IMR-90 (cell line): ENCODE measurements around the gene TMEM30A.

ENCODE experiments used
- BHLHE40 ChIP-seq: fragments of 150-350 bp; IDR thresholded peaks from 2 replicates; pipeline ENCODE4 v1.6.1; 2016; ENCODE audit warnings: mild to moderate bottlenecking, low read depth, low read length
- CHD1 ChIP-seq: IDR thresholded peaks from 2 replicates; pipeline ENCODE4 v1.6.1; 2012; ENCODE audit warnings: low read depth, low read length, improper control_type of control experiment
- FOS ChIP-seq: fragments of 150-350 bp; IDR thresholded peaks from 2 replicates; pipeline ENCODE4 v1.6.1; 2016; ENCODE audit warnings: low read depth, low read length
- MAFK ChIP-seq: IDR thresholded peaks from 2 replicates; pipeline ENCODE4 v1.6.1; 2012; ENCODE audit warnings: low read depth, low read length, improper control_type of control experiment
- MXI1 ChIP-seq: IDR thresholded peaks from 2 replicates; pipeline ENCODE4 v1.6.1; 2012; ENCODE audit warnings: low read depth, mild to moderate bottlenecking, low read length, moderate library complexity, borderline replicate concordance
- POLR2A ChIP-seq: IDR thresholded peaks from 2 replicates; pipeline ENCODE4 v1.6.1; 2012; ENCODE audit warnings: mild to moderate bottlenecking, low read depth, low read length
- RAD21 ChIP-seq: IDR thresholded peaks from 2 replicates; pipeline ENCODE4 v1.6.1; 2012; ENCODE audit warnings: low read length, improper control_type of control experiment
- RCOR1 ChIP-seq: IDR thresholded peaks from 2 replicates; pipeline ENCODE4 v1.6.1; 2012; ENCODE audit warnings: mild to moderate bottlenecking, low read length, improper control_type of control experiment; ENCODE audit not compliant: insufficient replicate concordance
- RFX5 ChIP-seq: IDR thresholded peaks from 2 replicates; pipeline ENCODE4 v1.8.0; 2012; ENCODE audit warnings: low read depth, mild to moderate bottlenecking, low read length, moderate library complexity
- SMC3 ChIP-seq: fragments of 150-350 bp; IDR thresholded peaks from 2 replicates; pipeline ENCODE4 v1.6.1; 2016; ENCODE audit warnings: low read depth, mild to moderate bottlenecking, antibody characterized with exemption, low read length, moderate library complexity
- TF ChIP-seq, protein P1 (sequence below): conservative IDR thresholded peaks from 2 replicates; pipeline ENCODE4 v1.5.1; 2012; ENCODE audit warnings: mild to moderate bottlenecking, low read depth, low read length, improper control_type of control experiment
- TF ChIP-seq, protein P2 (sequence below): fragments of 150-350 bp; IDR thresholded peaks from 2 replicates; pipeline ENCODE4 v1.6.1; 2017; ENCODE audit warnings: mild to moderate bottlenecking, antibody characterized with exemption, low read length, low read depth
- TF ChIP-seq, protein P3 (sequence below): fragments of 150-350 bp; IDR thresholded peaks from 2 replicates; pipeline ENCODE4 v1.6.1; 2016; ENCODE audit warnings: low read depth, mild to moderate bottlenecking, low read length, moderate library complexity, borderline replicate concordance

DNA sequence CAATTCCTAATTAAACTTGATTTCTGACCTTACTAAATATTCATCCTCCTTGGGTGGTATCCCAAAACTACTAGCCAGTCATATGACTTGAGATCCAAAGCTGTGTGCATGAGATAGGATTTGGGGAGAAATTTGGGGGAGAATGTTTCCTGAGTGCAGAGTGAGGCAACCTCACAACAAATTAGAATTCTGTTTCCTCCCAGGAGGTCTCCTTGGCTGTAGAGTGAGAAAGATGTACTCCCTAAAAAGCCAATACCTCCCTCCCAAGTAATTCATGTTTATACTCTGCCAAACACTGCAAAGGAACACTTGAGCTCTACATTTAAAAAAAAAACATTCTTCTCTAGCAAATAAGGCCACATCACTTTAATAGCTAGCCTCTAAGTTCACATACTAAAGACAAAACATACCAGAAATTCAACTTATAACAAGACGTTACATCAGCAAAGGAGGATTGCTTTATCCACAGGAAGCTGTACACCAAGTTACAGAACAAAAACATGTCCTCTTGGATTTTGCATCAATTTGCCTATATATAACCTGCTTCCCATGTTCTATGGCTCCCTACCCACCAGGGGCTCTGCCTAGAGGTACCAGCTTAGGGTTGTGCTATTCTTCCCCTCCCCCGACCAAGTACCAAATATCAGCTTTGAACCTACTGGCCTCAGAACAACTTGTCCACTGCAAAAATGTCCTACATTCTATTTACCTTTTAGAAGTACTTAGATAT lies 15.4 kb upstream of the TMEM30A start:
- TF ChIP-seq, protein P1, sequence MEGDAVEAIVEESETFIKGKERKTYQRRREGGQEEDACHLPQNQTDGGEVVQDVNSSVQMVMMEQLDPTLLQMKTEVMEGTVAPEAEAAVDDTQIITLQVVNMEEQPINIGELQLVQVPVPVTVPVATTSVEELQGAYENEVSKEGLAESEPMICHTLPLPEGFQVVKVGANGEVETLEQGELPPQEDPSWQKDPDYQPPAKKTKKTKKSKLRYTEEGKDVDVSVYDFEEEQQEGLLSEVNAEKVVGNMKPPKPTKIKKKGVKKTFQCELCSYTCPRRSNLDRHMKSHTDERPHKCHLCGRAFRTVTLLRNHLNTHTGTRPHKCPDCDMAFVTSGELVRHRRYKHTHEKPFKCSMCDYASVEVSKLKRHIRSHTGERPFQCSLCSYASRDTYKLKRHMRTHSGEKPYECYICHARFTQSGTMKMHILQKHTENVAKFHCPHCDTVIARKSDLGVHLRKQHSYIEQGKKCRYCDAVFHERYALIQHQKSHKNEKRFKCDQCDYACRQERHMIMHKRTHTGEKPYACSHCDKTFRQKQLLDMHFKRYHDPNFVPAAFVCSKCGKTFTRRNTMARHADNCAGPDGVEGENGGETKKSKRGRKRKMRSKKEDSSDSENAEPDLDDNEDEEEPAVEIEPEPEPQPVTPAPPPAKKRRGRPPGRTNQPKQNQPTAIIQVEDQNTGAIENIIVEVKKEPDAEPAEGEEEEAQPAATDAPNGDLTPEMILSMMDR, result no peak
- no peak for TF ChIP-seq RAD21
- TF ChIP-seq MXI1, result no peak
- no peak for TF ChIP-seq CHD1
- no peak for TF ChIP-seq BHLHE40
- TF ChIP-seq POLR2A, result no peak
- TF ChIP-seq, protein P2, sequence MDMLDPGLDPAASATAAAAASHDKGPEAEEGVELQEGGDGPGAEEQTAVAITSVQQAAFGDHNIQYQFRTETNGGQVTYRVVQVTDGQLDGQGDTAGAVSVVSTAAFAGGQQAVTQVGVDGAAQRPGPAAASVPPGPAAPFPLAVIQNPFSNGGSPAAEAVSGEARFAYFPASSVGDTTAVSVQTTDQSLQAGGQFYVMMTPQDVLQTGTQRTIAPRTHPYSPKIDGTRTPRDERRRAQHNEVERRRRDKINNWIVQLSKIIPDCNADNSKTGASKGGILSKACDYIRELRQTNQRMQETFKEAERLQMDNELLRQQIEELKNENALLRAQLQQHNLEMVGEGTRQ, result no peak
- TF ChIP-seq, protein P3, sequence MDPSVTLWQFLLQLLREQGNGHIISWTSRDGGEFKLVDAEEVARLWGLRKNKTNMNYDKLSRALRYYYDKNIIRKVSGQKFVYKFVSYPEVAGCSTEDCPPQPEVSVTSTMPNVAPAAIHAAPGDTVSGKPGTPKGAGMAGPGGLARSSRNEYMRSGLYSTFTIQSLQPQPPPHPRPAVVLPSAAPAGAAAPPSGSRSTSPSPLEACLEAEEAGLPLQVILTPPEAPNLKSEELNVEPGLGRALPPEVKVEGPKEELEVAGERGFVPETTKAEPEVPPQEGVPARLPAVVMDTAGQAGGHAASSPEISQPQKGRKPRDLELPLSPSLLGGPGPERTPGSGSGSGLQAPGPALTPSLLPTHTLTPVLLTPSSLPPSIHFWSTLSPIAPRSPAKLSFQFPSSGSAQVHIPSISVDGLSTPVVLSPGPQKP, result no peak
- no peak for TF ChIP-seq MAFK
- no peak for TF ChIP-seq SMC3
- TF ChIP-seq RCOR1, result no peak
- no peak for TF ChIP-seq RFX5
- no peak for TF ChIP-seq FOS
